HepG2 (cell line): ENCODE data around the gene CAST. TPM values are rescaled to one million over a fixed set of nuclear protein-coding genes. Genes with fewer than 3 reads are reported as not detected.

ENCODE experiments used
- GABPA ChIP-seq, 2 experiments: IDR thresholded peaks; 2 replicates each; pipeline ENCODE4 v1.6.1; 2011 to 2016; ENCODE audit warnings: low read depth in 2 of 2, low read length in 1 of 2, missing biosample characterization in 1 of 2, missing genetic modification characterization in 1 of 2
- HMG20B ChIP-seq: conservative IDR thresholded peaks from 2 replicates; pipeline ENCODE4 v1.6.1; 2016; ENCODE audit warnings: missing genetic modification reagents, missing compliant biosample characterization
- MED8 ChIP-seq: sonication (generic); formaldehyde crosslinking; IDR thresholded peaks from 2 replicates; pipeline ENCODE4 v1.8.1; 2023; ENCODE audit warnings: mild to moderate bottlenecking, missing genetic modification reagents; ENCODE audit not compliant: insufficient replicate concordance
- MIER3 ChIP-seq: IDR thresholded peaks from 2 replicates; pipeline ENCODE4 v1.6.1; 2016; ENCODE audit warnings: missing compliant biosample characterization, borderline replicate concordance
- NFE2L2 ChIP-seq: fragments of 150-350 bp; IDR thresholded peaks from 2 replicates; pipeline ENCODE4 v1.6.1; 2014; ENCODE audit warnings: low read length
- PAWR ChIP-seq: sonication (generic); formaldehyde crosslinking; IDR thresholded peaks from 2 replicates; pipeline ENCODE4 v1.4.0; 2020; ENCODE audit warnings: missing genetic modification reagents, mild to moderate bottlenecking, borderline replicate concordance
- PLRG1 ChIP-seq: fragments of 450-650 bp; conservative IDR thresholded peaks from 2 replicates; pipeline ENCODE4 v1.6.1; 2016
- RAD51 ChIP-seq: fragments of 450-650 bp; IDR thresholded peaks from 2 replicates; pipeline ENCODE4 v1.6.1; 2016; ENCODE audit warnings: borderline replicate concordance
- RXRB ChIP-seq: IDR thresholded peaks from 2 replicates; pipeline ENCODE4 v1.6.1; 2016; ENCODE audit warnings: borderline replicate concordance, missing genetic modification reagents, missing compliant biosample characterization
- SMARCC2 ChIP-seq: fragments of 450-650 bp; IDR thresholded peaks from 2 replicates; pipeline ENCODE4 v1.6.1; 2017; ENCODE audit warnings: antibody characterized with exemption, mild to moderate bottlenecking
- ZBED4 ChIP-seq: sonication (generic); formaldehyde crosslinking; IDR thresholded peaks from 2 replicates; pipeline ENCODE4 v1.4.0; 2020; ENCODE audit warnings: missing genetic modification reagents, borderline replicate concordance
- ZFP41 ChIP-seq: sonication (generic); formaldehyde crosslinking; IDR thresholded peaks from 2 replicates; pipeline ENCODE4 v1.4.0; 2020; ENCODE audit warnings: mild to moderate bottlenecking, missing genetic modification reagents, borderline replicate concordance
- ZNF143 ChIP-seq: sonication (generic); formaldehyde crosslinking; IDR thresholded peaks from 2 replicates; pipeline ENCODE4 v1.4.0; 2020; ENCODE audit warnings: missing genetic modification reagents
- ZNF224 ChIP-seq: sonication (generic); formaldehyde crosslinking; IDR thresholded peaks from 2 replicates; pipeline ENCODE4 v1.5.0; 2020; ENCODE audit warnings: mild to moderate bottlenecking, missing genetic modification reagents
- ZNF296 ChIP-seq: sonication (generic); formaldehyde crosslinking; conservative IDR thresholded peaks from 2 replicates; pipeline ENCODE4 v1.5.0; 2020; ENCODE audit warnings: mild to moderate bottlenecking, missing genetic modification reagents
- ZNF652 ChIP-seq: IDR thresholded peaks from 2 replicates; pipeline ENCODE4 v1.6.1; 2016; ENCODE audit warnings: low read depth, borderline replicate concordance
- ZNF761 ChIP-seq: sonication (generic); formaldehyde crosslinking; conservative IDR thresholded peaks from 2 replicates; pipeline ENCODE4 v1.4.0; 2020; ENCODE audit warnings: mild to moderate bottlenecking, missing genetic modification reagents
- ZNF841 ChIP-seq: sonication (generic); formaldehyde crosslinking; IDR thresholded peaks from 2 replicates; pipeline ENCODE4 v1.8.1; 2023; ENCODE audit warnings: missing genetic modification reagents, borderline replicate concordance
- polyA plus RNA-seq, 8 experiments: library from polyadenylated mRNA; depleted of rRNA in 3 of 8; stranded (reverse) in 7 of 8; unstranded in 1 of 8; fragments of >200 nt; fragmentation: Illumina TruSeq in 4 of 8; extraction: Trizol in 4 of 8; gene quantifications; 2 replicates each; pipeline versions ENCODE4 v1.2.1 to v1.2.3, GENCODE V29; 2011 to 2016; ENCODE audit warnings: low read depth in 4 of 8, missing spikeins in 1 of 8, mixed read lengths in 1 of 8; ENCODE audit not compliant: insufficient read depth in 1 of 8
- total RNA-seq, 5 experiments: library from RNA; depleted of rRNA; stranded (reverse); fragments of >200 nt; fragmentation: Illumina TruSeq; extraction: Trizol; gene quantifications; 2 replicates each; pipeline ENCODE4 v1.2.3, GENCODE V29; 2016; ENCODE audit warnings: low read depth in 1 of 5
- TF ChIP-seq, protein P1 (sequence below): sonication (generic); formaldehyde crosslinking; IDR thresholded peaks from 2 replicates; pipeline ENCODE4 v1.5.1; 2020; ENCODE audit warnings: mild to moderate bottlenecking, missing genetic modification reagents, borderline replicate concordance
- TF ChIP-seq, protein P2 (sequence below): IDR thresholded peaks from 2 replicates; pipeline ENCODE4 v1.6.1; 2012; ENCODE audit warnings: low read depth, low read length, improper control_type of control experiment

CAST gene
- total and polyA plus RNA-seq, 2 of the 13 experiments (the other 11 are each of a cell fraction or from before 2014, with no cell fraction given), result 42.1 to 67.6 TPM

DNA sequence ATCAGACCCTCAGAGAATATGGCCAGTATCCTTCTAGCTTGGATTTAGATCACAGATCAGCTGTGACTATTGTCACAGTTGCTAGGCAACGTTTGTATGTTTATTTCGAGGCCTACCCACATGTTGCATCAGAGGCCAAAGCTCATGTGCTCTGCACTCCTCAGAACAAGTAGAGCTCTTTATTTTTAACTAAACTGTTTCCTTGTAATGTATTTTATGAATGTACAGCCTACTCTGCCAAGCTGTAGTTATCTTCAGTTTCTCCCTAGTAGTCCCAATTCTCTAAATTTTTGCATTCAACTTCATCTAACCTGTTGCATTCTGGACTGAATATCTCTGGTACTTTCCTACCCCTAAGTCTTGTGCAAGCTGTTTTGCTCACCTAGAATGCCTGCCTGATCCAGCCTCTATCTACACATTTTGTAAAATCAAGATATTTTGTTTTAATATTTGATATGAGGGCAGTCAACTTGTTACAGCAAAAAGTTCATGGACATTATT is 52.8 kb downstream of the CAST start (continued):
- TF ChIP-seq ZNF296 (CRISPR knock-in tag), result no peak
- peak; percentile 76 for TF ChIP-seq RXRB (CRISPR knock-in tag)
- no peak for TF ChIP-seq GABPA (IDR thresholded peaks at IDR 0.05; ENCODE audit: low read depth, low read length)
- TF ChIP-seq GABPA (CRISPR knock-in tag; IDR thresholded peaks at IDR 0.05; ENCODE audit: low read depth), result peak; percentile 27; the same call in 1 of the 2 replicates
- TF ChIP-seq MIER3 (CRISPR knock-in tag), result 0 out of 2 replicates have a peak, but pooled peaks have one; percentile 67
- no peak for TF ChIP-seq RAD51
- no peak for TF ChIP-seq ZNF761 (CRISPR knock-in tag)
- peak; percentile 40; the same call in 1 of the 2 replicates for TF ChIP-seq ZNF652 (CRISPR knock-in tag)
- TF ChIP-seq ZBED4 (CRISPR knock-in tag), result no peak
- no peak for TF ChIP-seq PLRG1
- TF ChIP-seq PAWR (CRISPR knock-in tag), result no peak
- TF ChIP-seq ZNF143 (CRISPR knock-in tag), result no peak
- TF ChIP-seq MED8 (CRISPR knock-in tag), result no peak
- TF ChIP-seq HMG20B, result peak; percentile 43; the same call in 1 of the 2 replicates
- TF ChIP-seq ZFP41 (CRISPR knock-in tag), result no peak
- TF ChIP-seq ZNF841 (CRISPR knock-in tag), result no peak
- TF ChIP-seq, protein P1, sequence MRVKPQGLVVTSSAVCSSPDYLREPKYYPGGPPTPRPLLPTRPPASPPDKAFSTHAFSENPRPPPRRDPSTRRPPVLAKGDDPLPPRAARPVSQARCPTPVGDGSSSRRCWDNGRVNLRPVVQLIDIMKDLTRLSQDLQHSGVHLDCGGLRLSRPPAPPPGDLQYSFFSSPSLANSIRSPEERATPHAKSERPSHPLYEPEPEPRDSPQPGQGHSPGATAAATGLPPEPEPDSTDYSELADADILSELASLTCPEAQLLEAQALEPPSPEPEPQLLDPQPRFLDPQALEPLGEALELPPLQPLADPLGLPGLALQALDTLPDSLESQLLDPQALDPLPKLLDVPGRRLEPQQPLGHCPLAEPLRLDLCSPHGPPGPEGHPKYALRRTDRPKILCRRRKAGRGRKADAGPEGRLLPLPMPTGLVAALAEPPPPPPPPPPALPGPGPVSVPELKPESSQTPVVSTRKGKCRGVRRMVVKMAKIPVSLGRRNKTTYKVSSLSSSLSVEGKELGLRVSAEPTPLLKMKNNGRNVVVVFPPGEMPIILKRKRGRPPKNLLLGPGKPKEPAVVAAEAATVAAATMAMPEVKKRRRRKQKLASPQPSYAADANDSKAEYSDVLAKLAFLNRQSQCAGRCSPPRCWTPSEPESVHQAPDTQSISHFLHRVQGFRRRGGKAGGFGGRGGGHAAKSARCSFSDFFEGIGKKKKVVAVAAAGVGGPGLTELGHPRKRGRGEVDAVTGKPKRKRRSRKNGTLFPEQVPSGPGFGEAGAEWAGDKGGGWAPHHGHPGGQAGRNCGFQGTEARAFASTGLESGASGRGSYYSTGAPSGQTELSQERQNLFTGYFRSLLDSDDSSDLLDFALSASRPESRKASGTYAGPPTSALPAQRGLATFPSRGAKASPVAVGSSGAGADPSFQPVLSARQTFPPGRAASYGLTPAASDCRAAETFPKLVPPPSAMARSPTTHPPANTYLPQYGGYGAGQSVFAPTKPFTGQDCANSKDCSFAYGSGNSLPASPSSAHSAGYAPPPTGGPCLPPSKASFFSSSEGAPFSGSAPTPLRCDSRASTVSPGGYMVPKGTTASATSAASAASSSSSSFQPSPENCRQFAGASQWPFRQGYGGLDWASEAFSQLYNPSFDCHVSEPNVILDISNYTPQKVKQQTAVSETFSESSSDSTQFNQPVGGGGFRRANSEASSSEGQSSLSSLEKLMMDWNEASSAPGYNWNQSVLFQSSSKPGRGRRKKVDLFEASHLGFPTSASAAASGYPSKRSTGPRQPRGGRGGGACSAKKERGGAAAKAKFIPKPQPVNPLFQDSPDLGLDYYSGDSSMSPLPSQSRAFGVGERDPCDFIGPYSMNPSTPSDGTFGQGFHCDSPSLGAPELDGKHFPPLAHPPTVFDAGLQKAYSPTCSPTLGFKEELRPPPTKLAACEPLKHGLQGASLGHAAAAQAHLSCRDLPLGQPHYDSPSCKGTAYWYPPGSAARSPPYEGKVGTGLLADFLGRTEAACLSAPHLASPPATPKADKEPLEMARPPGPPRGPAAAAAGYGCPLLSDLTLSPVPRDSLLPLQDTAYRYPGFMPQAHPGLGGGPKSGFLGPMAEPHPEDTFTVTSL (CRISPR knock-in tag), result peak; percentile 60; the same call in 1 of the 2 replicates
- no peak for TF ChIP-seq NFE2L2
- TF ChIP-seq, protein P2, sequence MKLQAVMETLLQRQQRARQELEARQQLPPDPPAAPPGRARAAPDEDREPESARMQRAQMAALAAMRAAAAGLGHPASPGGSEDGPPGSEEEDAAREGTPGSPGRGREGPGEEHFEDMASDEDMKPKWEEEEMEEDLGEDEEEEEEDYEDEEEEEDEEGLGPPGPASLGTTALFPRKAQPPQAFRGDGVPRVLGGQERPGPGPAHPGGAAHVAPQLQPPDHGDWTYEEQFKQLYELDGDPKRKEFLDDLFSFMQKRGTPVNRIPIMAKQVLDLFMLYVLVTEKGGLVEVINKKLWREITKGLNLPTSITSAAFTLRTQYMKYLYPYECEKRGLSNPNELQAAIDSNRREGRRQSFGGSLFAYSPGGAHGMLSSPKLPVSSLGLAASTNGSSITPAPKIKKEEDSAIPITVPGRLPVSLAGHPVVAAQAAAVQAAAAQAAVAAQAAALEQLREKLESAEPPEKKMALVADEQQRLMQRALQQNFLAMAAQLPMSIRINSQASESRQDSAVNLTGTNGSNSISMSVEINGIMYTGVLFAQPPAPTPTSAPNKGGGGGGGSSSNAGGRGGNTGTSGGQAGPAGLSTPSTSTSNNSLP, result peak; percentile 87
- peak; percentile 83; the same call in 1 of the 2 replicates for TF ChIP-seq SMARCC2
- no peak for TF ChIP-seq ZNF224 (CRISPR knock-in tag)
